HG02885 (cell line): ENCODE measurements around the gene EGLN2.
"Not testable (repeated sequence)": the region's sequence is repeated elsewhere in the genome, so short reads cannot be mapped to it uniquely, and the experiment has no call there.

Experiments
- ATAC-seq: cut with Tn5 transposase; IDR thresholded peaks from one replicate; pipeline ENCODE4 v1.9.1; 2021; ENCODE audit warnings: mild to moderate bottlenecking; ENCODE audit not compliant: unreplicated experiment, poor library complexity

Gene EGLN2

DNA sequence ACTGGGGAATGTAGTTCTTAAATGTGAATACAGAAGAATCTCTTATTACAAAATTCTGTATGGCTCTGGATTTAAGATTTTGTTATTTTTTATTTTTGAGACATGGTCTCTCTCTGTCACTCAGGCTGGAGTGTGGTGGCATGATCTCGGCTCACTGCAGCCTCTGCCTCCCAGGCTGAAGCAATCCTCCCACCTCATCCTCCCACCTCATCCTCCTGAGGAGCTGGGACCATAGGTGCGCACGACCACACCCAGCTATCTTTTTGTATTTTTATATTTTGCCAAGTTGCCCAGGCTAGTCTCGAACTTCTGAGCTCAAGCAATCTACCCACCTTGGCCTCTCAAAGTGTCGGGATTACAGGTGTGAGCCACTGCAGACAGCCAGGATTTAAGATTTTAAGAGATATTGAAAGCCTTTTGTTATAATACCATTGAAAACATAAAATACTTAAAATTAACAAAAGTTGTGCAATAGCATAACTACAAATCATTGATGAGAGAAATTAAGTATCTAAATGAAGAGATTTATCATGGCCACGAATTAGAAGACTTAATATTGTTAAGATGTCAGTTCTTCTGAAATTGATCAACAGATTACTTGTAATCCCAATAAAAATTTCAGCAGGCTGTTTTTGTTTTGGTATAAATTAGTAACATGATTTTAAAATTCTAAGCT lies 37.9 kb downstream of the EGLN2 start:
- ATAC-seq, result no peak

DNA sequence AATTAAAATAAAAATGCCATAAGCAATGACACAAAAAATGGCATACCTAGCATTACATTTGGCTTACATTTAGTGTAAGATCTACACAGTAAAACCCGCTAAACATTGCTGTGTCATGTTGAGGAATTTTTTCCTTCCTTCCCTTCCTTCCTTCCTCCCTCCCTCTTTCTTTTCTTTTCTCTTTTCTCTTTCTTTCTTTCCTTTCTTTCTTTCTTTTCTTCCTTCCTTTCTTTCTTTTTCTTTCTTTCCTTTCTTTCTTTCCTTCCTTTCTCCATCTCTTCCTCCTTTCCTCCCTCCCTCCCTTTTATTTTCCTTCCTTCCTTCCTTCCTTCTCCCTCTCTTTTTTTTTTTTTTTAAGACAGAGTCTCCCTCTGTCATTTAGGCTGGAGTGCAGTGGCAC lies 39.5 kb downstream of the EGLN2 start:
- ATAC-seq, result not testable (repeated sequence)

DNA sequence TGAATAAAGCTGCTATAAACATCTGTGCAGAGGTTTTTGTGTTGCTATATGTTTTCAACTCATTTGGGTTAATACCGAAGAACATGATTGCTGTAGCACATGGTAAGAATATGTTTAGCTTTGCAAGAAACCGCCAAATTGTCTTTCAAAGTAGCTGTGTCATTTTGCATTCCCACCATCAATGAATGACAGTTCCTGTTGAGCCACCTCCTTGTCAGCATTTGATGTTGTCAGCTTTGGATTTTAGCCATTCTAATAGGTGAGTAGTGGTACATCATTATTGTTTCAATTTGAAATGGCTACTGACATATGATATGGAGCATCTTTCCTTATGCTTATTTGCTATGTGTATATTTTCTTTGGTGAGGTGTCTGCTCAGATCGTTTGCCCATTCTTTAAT lies 43.0 kb downstream of the EGLN2 start:
- not testable (repeated sequence) for ATAC-seq

- ATAC-seq, result not testable (repeated sequence)
These were observed 44.1 kb downstream of the EGLN2 start for GRCh38 chr19:40842997-40843652.

DNA sequence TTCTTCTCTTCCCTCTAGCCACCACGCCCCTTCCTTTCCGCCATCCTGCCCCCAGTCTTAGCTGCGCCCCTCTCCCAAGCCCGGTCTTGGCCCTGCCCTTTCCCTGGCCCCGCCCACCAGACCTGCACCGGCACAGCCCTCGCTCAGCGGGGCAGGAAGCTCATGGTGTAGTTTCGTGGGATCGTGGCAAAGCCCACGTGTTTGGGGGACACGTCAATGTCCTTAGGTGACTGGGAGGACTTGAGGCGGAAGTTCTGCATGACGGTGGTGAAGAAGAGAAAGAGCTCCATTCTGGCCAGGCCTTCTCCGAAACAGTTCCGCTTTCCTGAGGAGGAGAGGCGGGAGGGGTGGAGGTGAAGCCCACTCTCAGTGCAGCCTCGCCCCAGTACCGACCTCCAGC lies 44.7 kb downstream of the EGLN2 start:
- ATAC-seq, result not testable (repeated sequence)

- not testable (repeated sequence) for ATAC-seq
These were observed 47.7 kb downstream of the EGLN2 start for GRCh38 chr19:40846722-40847121.

DNA sequence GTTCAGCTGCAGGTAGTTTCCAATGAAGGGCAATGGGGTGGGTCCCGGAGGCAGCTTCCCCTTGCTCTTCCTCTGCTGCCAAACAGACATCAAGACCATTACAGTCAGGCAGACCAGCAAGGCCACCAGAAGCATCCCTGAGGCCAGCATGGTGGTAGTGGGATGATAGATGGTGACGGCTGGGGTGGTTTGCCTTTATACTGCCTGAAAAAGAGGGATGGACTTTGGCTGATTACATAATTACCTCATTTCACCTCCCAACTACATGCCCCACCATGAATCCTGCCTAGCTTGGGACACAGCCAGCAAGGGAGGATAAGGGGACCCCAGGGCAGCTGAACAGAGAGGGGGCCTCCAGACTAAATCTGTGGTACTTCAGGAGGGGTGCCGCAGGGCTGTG lies 51.3 kb downstream of the EGLN2 start, which contains the start of gene CYP2A6:
Gene CYP2A6 (minus strand): TSS at position 171 of the 400 bp plus-strand sequence. CDS start 21 bp downstream, at position 150.
- ATAC-seq, result not testable (repeated sequence)

DNA sequence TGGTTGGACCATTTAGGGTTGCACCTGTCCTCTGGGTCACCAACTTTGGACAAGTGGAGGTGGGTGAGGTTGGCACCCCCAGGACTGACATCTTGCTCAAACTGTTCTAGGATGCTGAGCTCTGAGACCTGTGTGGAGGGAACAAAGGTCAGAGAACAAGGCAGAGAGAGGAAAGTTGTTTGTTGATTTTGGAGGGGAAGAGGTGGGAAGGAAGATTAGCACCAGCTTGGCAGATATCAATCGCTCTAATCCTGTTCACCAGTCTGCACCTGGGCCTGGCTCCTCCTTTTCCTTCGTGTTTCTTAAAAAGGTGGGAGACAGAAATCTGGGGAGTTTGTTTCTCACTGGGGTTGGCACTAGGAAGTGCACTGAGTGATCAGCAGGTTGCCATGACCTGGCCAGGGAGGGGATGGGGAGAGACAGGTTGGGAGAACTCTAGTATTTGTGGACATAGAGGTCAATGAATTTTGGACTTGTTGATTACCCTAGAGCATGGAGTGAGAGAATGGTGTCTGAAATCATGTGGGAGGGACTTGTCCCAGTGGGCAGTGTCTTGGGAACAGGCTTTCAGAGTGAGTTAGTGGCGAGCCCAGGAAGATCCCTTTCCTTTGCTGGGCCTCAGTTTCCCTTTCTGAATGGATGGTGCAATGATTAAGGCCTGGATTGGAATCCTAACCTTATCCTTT lies 53.6 kb downstream of the EGLN2 start:
- ATAC-seq, result not testable (repeated sequence)
